ENCODE results near the gene WNT11. TPM values are rescaled to one million over a fixed set of nuclear protein-coding genes. Genes with fewer than 3 reads are reported as not detected.

The WNT11 gene
- total RNA-seq, 1 experiment from 2014 or later: not detected

DNA sequence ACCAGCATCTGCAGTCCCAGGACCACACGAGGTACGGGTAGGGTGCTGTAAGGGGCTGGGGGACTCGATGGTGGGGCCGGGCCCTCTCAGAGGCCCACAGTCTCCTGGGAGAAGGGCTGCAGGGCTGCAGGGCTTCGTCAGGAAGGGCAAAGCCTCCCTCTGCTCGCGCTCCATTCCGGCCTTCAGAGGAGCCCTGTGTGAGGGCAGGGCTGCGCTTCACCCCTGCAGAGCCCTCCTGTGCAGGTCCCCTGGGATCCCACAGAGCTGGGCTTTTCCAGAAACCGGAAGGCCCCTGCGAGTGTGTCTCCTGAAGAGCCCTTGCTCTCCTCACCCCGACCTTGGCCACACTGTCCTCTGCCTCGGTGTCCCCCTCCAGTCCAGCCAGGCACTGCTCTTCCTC, 27.2 kb downstream of the WNT11 start:
- no peak overlapping the region for H2AFZ ChIP-seq (ENCODE audit: low read length)
- no peaks in the 10 kb centered on the region for H3K79me2 ChIP-seq (ENCODE audit: insufficient read depth, low read length)
- H2BK5ac ChIP-seq (ENCODE audit: insufficient read length, low read length): no peak overlapping the region
- no peaks in the 10 kb centered on the region for H3K23me2 ChIP-seq (ENCODE audit: insufficient read length, low read depth, low read length, poor library complexity, severe bottlenecking)
- H3T11ph ChIP-seq (ENCODE audit: low read length): no peak overlapping the region
- no peaks in the 10 kb centered on the region; a peak in 1 of 5 replicates for H3K9me3 Mint-ChIP-seq
- no peak for TF ChIP-seq CTCF (conservative IDR thresholded peaks at IDR 0.05)
- H3K27me3 Mint-ChIP-seq (ENCODE audit: low read depth): peaks cover 26% of the 10 kb centered on the region
- no peak overlapping the region for H2BK120ac ChIP-seq (ENCODE audit: low read depth, low read length, poor library complexity, severe bottlenecking)
- no peak overlapping the region for H4K91ac ChIP-seq (ENCODE audit: insufficient read length, low read depth, low read length)
- H2BK15ac ChIP-seq (ENCODE audit: low read depth, low read length): no peak overlapping the region
- H3K36me3 Mint-ChIP-seq (ENCODE audit: insufficient read depth in 1 of 3, low read depth in 3 of 3): no peaks in the 10 kb centered on the region; a peak in 1 of 7 replicates
- no peak overlapping the region for H3K27ac Mint-ChIP-seq
- H3K4ac ChIP-seq (ENCODE audit: low read depth, low read length): no peak overlapping the region
- peaks cover 8 to 9% of the 10 kb centered on the region in 2 experiments for H3K4me1 Mint-ChIP-seq
- no peak overlapping the region for H3K56ac ChIP-seq (ENCODE audit: insufficient read length, low read depth, low read length)
- H3K4me2 ChIP-seq (ENCODE audit: insufficient read depth, insufficient read length, low read length): no peak overlapping the region
- H3K9me3 ChIP-seq (ENCODE audit: control insufficient read depth, low read depth, low read length): no peaks in the 10 kb centered on the region
- H3K27me3 ChIP-seq (ENCODE audit: insufficient read depth, low read length): no peaks in the 10 kb centered on the region
- no peak overlapping the region for H2BK12ac ChIP-seq (ENCODE audit: insufficient read length, low read depth, low read length)
- no peak overlapping the region for H2BK20ac ChIP-seq (ENCODE audit: low read depth, low read length, poor library complexity, severe bottlenecking)
- no peak overlapping the region for H3K18ac ChIP-seq (ENCODE audit: insufficient read length, low read depth, low read length)
- no CpG with 5 or more reads among the region's 13 CpGs for WGBS (ENCODE audit: extremely low coverage, insufficient read length, low lambda C conversion rate)
- no peak overlapping the region for H4K5ac ChIP-seq (ENCODE audit: insufficient read length, low read depth, low read length)
- no peak overlapping the region for H3K9ac ChIP-seq (ENCODE audit: extremely low read depth, insufficient read length, low read length)
- no peak overlapping the region for H4K8ac ChIP-seq (replicated peaks; ENCODE audit: insufficient read length, low read depth, low read length)
- no peak overlapping the region for H3K4me3 Mint-ChIP-seq
- H3K23ac ChIP-seq (ENCODE audit: insufficient read length, low read depth, low read length): no peak overlapping the region
- no peak overlapping the region for H3K27ac ChIP-seq (ENCODE audit: insufficient read length, low read depth, low read length)
- no peak overlapping the region for H2AK5ac ChIP-seq (ENCODE audit: insufficient read length, low read length)
- no peaks in the 10 kb centered on the region for H3K4me1 ChIP-seq (ENCODE audit: insufficient read depth, low read length)
- H4K20me1 ChIP-seq (ENCODE audit: control insufficient read depth, insufficient read depth, insufficient read length): no peaks in the 10 kb centered on the region
- no peak overlapping the region; the same call in 1 of the 2 replicates for H3K14ac ChIP-seq (ENCODE audit: insufficient read depth, low read length)
- H3K79me1 ChIP-seq (ENCODE audit: insufficient read depth, low read depth, low read length, poor library complexity, severe bottlenecking): no peaks in the 10 kb centered on the region
- no peak for DNase-seq
